Esophagus muscularis mucosa (tissue), 4 donors: Measurements from ENCODE around the gene NUPR1. TPM values are rescaled to one million over a fixed set of nuclear protein-coding genes. Genes with fewer than 3 reads are reported as not detected.

Source experiments
- DNase-seq: peaks from one replicate; pipeline ENCODE4 v3.0.0-alpha.2; 2017; ENCODE audit errors: extremely low spot score
- H3K27ac ChIP-seq, 4 donors: fragments of 200-600 bp; sonication (generic); replicated peaks in 1 of 4; 1 replicate in 3 of 4; 2 replicates in 1 of 4; pipeline ENCODE4 v1.5.1; 2016 to 2019; ENCODE audit warnings: mild to moderate bottlenecking in 1 of 4
- H3K27me3 ChIP-seq, 4 donors: fragments of 200-600 bp; sonication (generic); one replicate each; pipeline versions ENCODE4 v1.5.1 to v1.6.0; 2016 to 2019
- H3K36me3 ChIP-seq, 4 donors: fragments of 200-600 bp; sonication (generic); one replicate each; pipeline ENCODE4 v1.5.1; 2016 to 2019
- H3K4me1 ChIP-seq, 4 donors: fragments of 200-600 bp; sonication (generic); one replicate each; pipeline ENCODE4 v1.5.1; 2016 to 2019
- H3K4me3 ChIP-seq, 4 donors: fragments of 200-600 bp; sonication (generic); 1 replicate in 2 of 4; 2 replicates in 2 of 4; pipeline ENCODE4 v1.5.1; 2016 to 2019; ENCODE audit warnings: mild to moderate bottlenecking in 4 of 4, moderate library complexity in 1 of 4
- H3K9me3 ChIP-seq, 4 donors: fragments of 200-600 bp; sonication (generic); 1 replicate in 3 of 4; 2 replicates in 1 of 4; pipeline ENCODE4 v1.5.1; 2016 to 2019
- CTCF ChIP-seq, 3 experiments: fragments of 200-600 bp in 2 of 3; fragments of 450-650 bp in 1 of 3; sonication (generic) in 2 of 3; IDR thresholded peaks; one replicate each; pipeline ENCODE4 v1.5.1; 2017 to 2019; ENCODE audit warnings: antibody characterized with exemption in 3 of 3, mild to moderate bottlenecking in 2 of 3, moderate library complexity in 1 of 3
- EP300 ChIP-seq: sonication (generic); formaldehyde crosslinking; IDR thresholded peaks from one replicate; pipeline ENCODE4 v1.6.1; 2017; ENCODE audit warnings: antibody characterized with exemption
- POLR2A ChIP-seq: fragments of 450-650 bp; IDR thresholded peaks from one replicate; pipeline ENCODE4 v1.6.1; 2017; ENCODE audit warnings: antibody characterized with exemption, moderate library complexity, mild to moderate bottlenecking, low read depth
- POLR2AphosphoS5 ChIP-seq, 2 donors: sonication (generic); formaldehyde crosslinking; IDR thresholded peaks; one replicate each; pipeline ENCODE4 v1.6.1; 2017; ENCODE audit warnings: antibody characterized with exemption in 2 of 2
- WGBS: methylation state at CpG from one replicate; pipeline ENCODE4 v1.1.5; 2018; 5-methylcytosine and 5-hydroxymethylcytosine counted together
- intact Hi-C: fragments of 100-400 bp; cut with DNase I; formaldehyde crosslinking; loops from one replicate; pipeline ENCODE4 v1.15.1; 2023
- total RNA-seq, 4 donors: library from RNA; depleted of rRNA; stranded (reverse); fragments of >200 nt; gene quantifications; one replicate each; pipeline versions ENCODE4 v1.1.0 to v1.2.1, GENCODE V29; 2016

NUPR1 gene
- total RNA-seq, 4 donors from 2014 or later, result 30.3 to 66.1 (median 51.3) TPM

GRCh38 chr16:28496844-28497243 is 41.9 kb downstream of the NUPR1 start:
- Histone ChIP-seq H3K27ac (no peak overlapping the region), H3K4me3 (no peak overlapping the region), H3K36me3 (no peaks in the 10 kb centered on the region), H3K9me3 (no peaks in the 10 kb centered on the region), H3K4me1 (peaks cover 0 to 7% (median 2%) of the 10 kb centered on the region in 4 donors), H3K27me3 (peaks cover 0 to 4% (median 0%) of the 10 kb centered on the region in 4 donors)
- intact Hi-C loops, result no loop called here
- TF ChIP-seq POLR2AphosphoS5 (IDR thresholded peaks at IDR 0.05), result no peak
- WGBS, result 80% methylated on average over 19 of the region's 19 CpGs
- no peak for DNase-seq

GRCh38 chr16:28495795-28496749 is 42.7 kb downstream of the NUPR1 start:
- intact Hi-C loops, result no loop called here
- no peak for TF ChIP-seq EP300
- TF ChIP-seq CTCF (IDR thresholded peaks at IDR 0.05), result no peak
- no peak for TF ChIP-seq POLR2AphosphoS5 (IDR thresholded peaks at IDR 0.05)
- TF ChIP-seq POLR2A, result no peak
- H3K36me3 ChIP-seq, result no peaks in the 10 kb centered on the region
- H3K27me3 ChIP-seq, result peaks cover 0 to 4% (median 0%) of the 10 kb centered on the region in 4 donors
- no peak for DNase-seq
- WGBS, result 86% methylated on average over 20 of the region's 20 CpGs
- H3K9me3 ChIP-seq, result no peaks in the 10 kb centered on the region
- peak overlapping the region in 2 of 4 donors; percentile 13 to 29 for H3K4me3 ChIP-seq
- H3K27ac ChIP-seq, result no peak overlapping the region
- H3K4me1 ChIP-seq, result peaks cover 2 to 10% (median 4%) of the 10 kb centered on the region in 4 donors

GRCh38 chr16:28495098-28495793 is 43.5 kb downstream of the NUPR1 start:
- Histone ChIP-seq H3K27ac (peak overlapping the region in 3 of 4 donors; percentile 19 to 57 (median 34)), H3K4me3 (peak overlapping the region; percentile 13 to 39 (median 28)), H3K9me3 (no peaks in the 10 kb centered on the region), H3K4me1 (peaks cover 8 to 18% (median 13%) of the 10 kb centered on the region in 4 donors), H3K27me3 (peaks cover 0 to 4% (median 0%) of the 10 kb centered on the region in 4 donors), H3K36me3 (no peaks in the 10 kb centered on the region)
- DNase-seq, result no peak
- intact Hi-C loops, result no loop called here
- TF ChIP-seq CTCF (IDR thresholded peaks at IDR 0.05) (no peak), POLR2AphosphoS5 (IDR thresholded peaks at IDR 0.05) (no peak), POLR2A (no peak), EP300 (no peak)
- 77% methylated on average over 13 of the region's 13 CpGs for WGBS

GRCh38 chr16:28494121-28494851 is 44.5 kb downstream of the NUPR1 start, which contains the start of gene APOBR:
TSS of gene APOBR (plus strand) at chr16:28494643. CDS start at chr16:28494682, 39 bp downstream.
- no peaks in the 10 kb centered on the region for H3K9me3 ChIP-seq
- WGBS, result 63% methylated on average over 7 of the region's 12 CpGs
- intact Hi-C loops, result no loop called here
- peak within 1 kb of the TSS; percentile 13 to 39 (median 28) for H3K4me3 ChIP-seq
- peak within 1 kb of the TSS in 3 of 4 donors; percentile 33 to 57 (median 34) for H3K27ac ChIP-seq
- peaks cover 0 to 4% (median 0%) of the 10 kb centered on the region in 4 donors for H3K27me3 ChIP-seq
- no peak for TF ChIP-seq POLR2AphosphoS5 (IDR thresholded peaks at IDR 0.05)
- no peak for TF ChIP-seq EP300
- TF ChIP-seq CTCF (IDR thresholded peaks at IDR 0.05), result no peak
- TF ChIP-seq POLR2A, result no peak
- DNase-seq, result peak; percentile 93
- H3K36me3 ChIP-seq, result peaks cover 0 to 9% (median 4%) of the 10 kb centered on the region in 4 donors
- H3K4me1 ChIP-seq, result peaks cover 8 to 24% (median 22%) of the 10 kb centered on the region in 4 donors
